CD4-positive, alpha-beta T cell treated with Interferon gamma for 1 hour (primary cell): Measurements from ENCODE around the gene FRAT1.
A peak's percentile ranks its signal among the peaks of the same experiment; 100 is the strongest.
"Not testable (repeated sequence)": the region's sequence is repeated elsewhere in the genome, so short reads cannot be mapped to it uniquely, and the experiment has no call there.

Source experiments
- DNase-seq: peaks from one replicate; pipeline ENCODE4 v3.0.0-alpha.2; 2020

Gene FRAT1

GRCh38 chr10:97318772-97319651 lies at the start of gene FRAT1:
Gene FRAT1 (plus strand): TSS chr10:97319271. CDS start chr10:97319454, 183 bp downstream.
- peak; percentile 87 for DNase-seq

GRCh38 chr10:97270523-97271154 lies 48.4 kb upstream of the FRAT1 start:
- no peak for DNase-seq

- DNase-seq, result no peak
Measured at GRCh38 chr10:97273700-97274099, 45.4 kb upstream of the FRAT1 start.

- no peak for DNase-seq
Measured at GRCh38 chr10:97274828-97275227, 44.2 kb upstream of the FRAT1 start.

GRCh38 chr10:97277551-97277950 lies 41.5 kb upstream of the FRAT1 start:
- no peak for DNase-seq

- DNase-seq, result no peak
Measured at GRCh38 chr10:97278491-97278989, 40.5 kb upstream of the FRAT1 start.

- DNase-seq, result no peak
Measured at GRCh38 chr10:97279121-97279815, 39.8 kb upstream of the FRAT1 start.

- no peak for DNase-seq
Measured at GRCh38 chr10:97280783-97281182, 38.3 kb upstream of the FRAT1 start.

GRCh38 chr10:97290076-97290475 lies 29.0 kb upstream of the FRAT1 start:
- not testable (repeated sequence) for DNase-seq

- DNase-seq, result not testable (repeated sequence)
Measured at GRCh38 chr10:97290576-97291356, 28.3 kb upstream of the FRAT1 start.

GRCh38 chr10:97291357-97292096 lies 27.5 kb upstream of the FRAT1 start:
- DNase-seq, result no peak

GRCh38 chr10:97292097-97292861 lies 26.8 kb upstream of the FRAT1 start, which contains the start of gene ARHGAP19:
Gene ARHGAP19 (minus strand): TSS chr10:97292637. CDS start chr10:97292627, 10 bp downstream.
- peak; percentile 95 for DNase-seq

GRCh38 chr10:97292862-97293198 lies 26.2 kb upstream of the FRAT1 start:
- DNase-seq, result no peak

- no peak for DNase-seq
Measured at GRCh38 chr10:97297556-97298222, 21.4 kb upstream of the FRAT1 start.

GRCh38 chr10:97298223-97298571 lies 20.9 kb upstream of the FRAT1 start:
- DNase-seq, result no peak

- no peak for DNase-seq
Measured at GRCh38 chr10:97300980-97301379, 18.1 kb upstream of the FRAT1 start.

GRCh38 chr10:97302088-97302791 lies 16.8 kb upstream of the FRAT1 start:
- DNase-seq, result no peak

- no peak for DNase-seq
Measured at GRCh38 chr10:97307441-97307840, 11.6 kb upstream of the FRAT1 start.

GRCh38 chr10:97307866-97308780 lies 10.9 kb upstream of the FRAT1 start:
- no peak for DNase-seq
